ENCODE data around the gene TEAD1. TPM values are rescaled to one million over a fixed set of nuclear protein-coding genes. Genes with fewer than 3 reads are reported as not detected.

Gene TEAD1
- total RNA-seq, 4 donors from 2014 or later = 45.7 to 88.7 (median 71.4) TPM

DNA sequence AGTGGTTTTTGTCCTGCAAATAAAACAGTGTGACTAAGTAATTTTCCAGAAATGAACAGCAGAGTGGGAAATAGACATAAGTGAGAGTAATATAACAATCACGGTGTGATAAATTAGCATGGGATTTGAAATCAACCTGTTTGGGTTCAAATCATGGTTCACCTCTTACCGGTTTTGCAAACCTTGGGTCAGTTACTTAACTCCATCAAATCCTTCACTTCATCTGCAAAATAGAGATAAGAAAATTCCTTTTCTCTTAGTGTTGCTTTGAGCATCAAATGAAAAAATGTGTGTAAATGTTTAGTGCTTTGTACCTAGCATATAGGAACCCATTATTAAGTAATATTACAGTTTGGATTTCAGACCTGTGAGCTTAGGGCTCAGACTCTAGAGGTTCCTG is 152.2 kb downstream of the TEAD1 start:
- intact Hi-C loops (cut with DNase I; ENCODE audit: low total_unique reads) = no loop called here
- H3K4me3 ChIP-seq (ENCODE audit: low read depth, poor library complexity, severe bottlenecking) = no peak overlapping the region
- DNase-seq (ENCODE audit: low spot score in 2 of 2) = no peak
- WGBS, 2 donors = 95 to 96% methylated on average over 2 of the region's 2 CpGs
- TF ChIP-seq POLR2A (IDR thresholded peaks at IDR 0.05) = no peak
- TF ChIP-seq, protein P1, sequence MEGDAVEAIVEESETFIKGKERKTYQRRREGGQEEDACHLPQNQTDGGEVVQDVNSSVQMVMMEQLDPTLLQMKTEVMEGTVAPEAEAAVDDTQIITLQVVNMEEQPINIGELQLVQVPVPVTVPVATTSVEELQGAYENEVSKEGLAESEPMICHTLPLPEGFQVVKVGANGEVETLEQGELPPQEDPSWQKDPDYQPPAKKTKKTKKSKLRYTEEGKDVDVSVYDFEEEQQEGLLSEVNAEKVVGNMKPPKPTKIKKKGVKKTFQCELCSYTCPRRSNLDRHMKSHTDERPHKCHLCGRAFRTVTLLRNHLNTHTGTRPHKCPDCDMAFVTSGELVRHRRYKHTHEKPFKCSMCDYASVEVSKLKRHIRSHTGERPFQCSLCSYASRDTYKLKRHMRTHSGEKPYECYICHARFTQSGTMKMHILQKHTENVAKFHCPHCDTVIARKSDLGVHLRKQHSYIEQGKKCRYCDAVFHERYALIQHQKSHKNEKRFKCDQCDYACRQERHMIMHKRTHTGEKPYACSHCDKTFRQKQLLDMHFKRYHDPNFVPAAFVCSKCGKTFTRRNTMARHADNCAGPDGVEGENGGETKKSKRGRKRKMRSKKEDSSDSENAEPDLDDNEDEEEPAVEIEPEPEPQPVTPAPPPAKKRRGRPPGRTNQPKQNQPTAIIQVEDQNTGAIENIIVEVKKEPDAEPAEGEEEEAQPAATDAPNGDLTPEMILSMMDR (IDR thresholded peaks at IDR 0.05) = no peak

DNA sequence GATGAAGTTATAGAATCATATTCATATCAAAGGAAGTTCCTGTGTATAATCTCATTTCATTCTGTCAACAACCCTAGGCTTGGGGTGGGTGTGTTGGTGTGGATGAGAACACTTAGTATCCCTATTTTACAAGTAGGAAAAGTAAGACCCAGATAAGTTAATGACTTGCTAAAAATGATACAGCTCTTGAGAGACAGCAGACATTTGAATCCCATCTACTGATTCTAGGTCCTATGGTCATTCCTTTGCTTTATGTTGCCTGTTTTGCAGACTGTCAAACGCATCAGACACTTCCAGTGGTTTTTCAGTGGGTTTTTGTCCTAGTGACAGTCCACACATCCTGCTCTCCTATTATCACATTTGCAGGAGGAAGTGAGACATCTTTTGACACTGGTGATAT is 153.1 kb downstream of the TEAD1 start:
- TF ChIP-seq POLR2A (IDR thresholded peaks at IDR 0.05) = no peak
- TF ChIP-seq, protein P1 (IDR thresholded peaks at IDR 0.05) = no peak
- intact Hi-C loops (cut with DNase I; ENCODE audit: low total_unique reads) = no loop called here
- H3K4me3 ChIP-seq (ENCODE audit: low read depth, poor library complexity, severe bottlenecking) = no peak overlapping the region
- no peak for DNase-seq (ENCODE audit: low spot score in 2 of 2)
- WGBS, 2 donors = 53 to 75% methylated on average over 1 of the region's 1 CpG

DNA sequence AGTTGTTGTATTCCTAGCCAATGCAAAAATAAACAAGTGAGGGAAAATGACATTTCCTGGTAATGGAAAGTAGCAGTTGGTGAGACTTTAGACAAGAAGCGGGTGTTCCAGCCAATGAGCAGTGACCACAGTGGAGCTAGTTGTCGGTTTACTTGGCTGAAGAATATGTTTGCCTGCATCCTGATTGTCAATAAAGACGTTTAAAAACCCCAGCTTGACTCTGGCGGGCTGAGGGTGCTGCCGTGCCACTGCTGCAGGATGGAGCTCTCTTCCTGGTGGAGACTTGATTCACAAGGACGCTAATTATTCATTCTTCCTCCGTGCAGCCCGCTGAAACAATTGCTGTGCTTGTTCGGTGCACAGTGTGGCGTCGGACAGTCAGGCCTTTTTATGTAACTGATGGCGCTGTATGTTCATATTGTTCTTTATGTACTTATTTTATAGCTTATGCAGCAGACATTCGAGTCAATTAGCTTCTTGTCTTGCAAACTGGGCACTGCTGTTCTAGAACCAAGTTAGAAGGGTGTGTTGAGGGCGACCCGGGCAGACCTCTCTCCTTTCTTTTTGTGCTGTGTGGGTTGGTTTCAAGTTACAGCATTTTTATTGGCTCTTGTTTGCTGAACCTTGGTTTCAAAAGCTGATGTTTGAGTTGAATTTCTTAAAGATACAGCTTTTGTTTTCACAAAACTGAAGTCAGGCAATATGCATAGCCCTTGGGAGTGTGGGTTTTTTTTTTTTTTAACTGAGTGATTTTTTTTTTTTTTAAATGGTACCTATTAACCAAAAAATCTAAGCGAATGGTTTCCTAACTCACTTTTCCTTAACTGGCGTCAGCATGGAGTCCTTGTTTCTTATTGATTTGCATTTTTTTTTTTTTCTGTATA is 153.9 kb downstream of the TEAD1 start:
- H3K4me3 ChIP-seq (ENCODE audit: low read depth, poor library complexity, severe bottlenecking) = no peak overlapping the region
- DNase-seq (ENCODE audit: low spot score in 2 of 2) = peak in 1 of 2 donors; percentile 87
- intact Hi-C loops (cut with DNase I; ENCODE audit: low total_unique reads) = no loop called here
- TF ChIP-seq POLR2A (IDR thresholded peaks at IDR 0.05) = no peak
- TF ChIP-seq, protein P1 (IDR thresholded peaks at IDR 0.05) = no peak
- WGBS, 2 donors = 3 to 8% methylated on average over 17 of the region's 17 CpGs

DNA sequence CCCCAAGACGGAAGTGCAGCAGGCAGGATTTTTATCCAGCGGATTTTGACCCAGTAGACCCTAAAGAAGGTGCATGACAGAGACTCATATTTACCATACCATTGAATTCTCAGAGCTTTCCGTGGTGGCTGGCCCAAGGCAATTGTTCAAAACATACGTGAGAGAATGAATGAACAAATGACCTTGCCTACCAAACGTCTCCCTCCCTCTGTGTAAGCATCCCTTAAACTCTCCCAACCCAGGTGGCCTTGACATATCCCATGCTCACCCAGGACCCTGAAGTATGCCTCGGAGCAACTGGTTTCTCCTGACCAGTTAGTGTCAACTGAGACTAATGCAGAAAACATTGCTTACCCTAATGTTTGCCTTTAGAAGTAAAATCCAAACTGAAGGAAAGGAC is 154.9 kb downstream of the TEAD1 start:
- 60 to 65% methylated on average over 6 of the region's 6 CpGs for WGBS, 2 donors
- intact Hi-C loops (cut with DNase I; ENCODE audit: low total_unique reads) = no loop called here
- no peak for TF ChIP-seq POLR2A (IDR thresholded peaks at IDR 0.05)
- TF ChIP-seq, protein P1 (IDR thresholded peaks at IDR 0.05) = no peak

DNA sequence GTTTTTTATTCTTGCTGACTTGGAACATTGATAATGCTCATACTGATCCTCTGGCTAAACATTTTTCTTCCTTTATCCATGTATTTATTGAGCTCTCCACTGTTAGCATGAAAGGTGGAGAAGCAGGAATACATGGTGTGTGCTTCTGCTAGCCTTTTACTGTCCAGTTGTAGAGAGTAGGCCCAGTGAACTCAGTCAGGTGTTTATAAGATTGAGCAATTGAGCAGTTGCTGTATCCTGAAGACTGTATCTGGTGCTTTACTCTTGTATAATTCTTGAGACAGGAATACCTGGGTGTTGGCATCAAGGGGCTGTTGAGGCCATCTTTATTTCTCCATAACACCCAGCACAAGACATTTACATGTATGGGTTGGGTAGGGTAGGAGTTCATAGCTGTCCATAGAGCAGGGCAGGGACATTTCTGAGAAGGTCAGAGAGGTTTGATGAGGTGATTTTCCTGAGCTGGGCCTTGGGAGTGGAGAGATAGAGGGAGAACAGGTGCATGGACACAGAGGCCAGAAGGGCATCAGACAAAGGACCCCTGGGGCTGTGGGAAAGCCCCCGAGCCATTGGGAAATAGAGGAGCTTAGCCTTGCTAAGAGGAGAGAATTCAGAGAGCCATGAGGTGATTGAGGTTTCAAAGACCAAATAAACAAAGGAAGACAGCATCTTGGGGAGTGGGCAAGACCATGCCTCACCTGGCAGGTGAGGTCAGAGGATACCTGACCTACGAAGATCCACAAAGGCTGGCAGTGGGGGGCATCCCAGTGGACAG is 155.5 kb downstream of the TEAD1 start:
- intact Hi-C loops (cut with DNase I; ENCODE audit: low total_unique reads) = no loop called here
- 92 to 93% methylated on average over 2 of the region's 2 CpGs for WGBS, 2 donors
- no peak overlapping the region for H3K4me3 ChIP-seq (ENCODE audit: low read depth, poor library complexity, severe bottlenecking)
- TF ChIP-seq POLR2A (IDR thresholded peaks at IDR 0.05) = no peak
- TF ChIP-seq, protein P1 (IDR thresholded peaks at IDR 0.05) = no peak
- no peak for DNase-seq (ENCODE audit: low spot score in 2 of 2)

More for the DNA sequence above, 154.9 kb downstream of the TEAD1 start:
- H3K4me3 ChIP-seq (ENCODE audit: low read depth, poor library complexity, severe bottlenecking) = no peak overlapping the region
- no peak for DNase-seq (ENCODE audit: low spot score in 2 of 2)
